Activated T-cell treated with anti-CD3 and anti-CD28 coated beads, Interleukin-2, amount 50 U/mL, for 72 hours (primary cell): ENCODE results near the gene PTPRD. TPM values are rescaled to one million over a fixed set of nuclear protein-coding genes. Genes with fewer than 3 reads are reported as not detected.
"Not testable (repeated sequence)": the region's sequence is repeated elsewhere in the genome, so short reads cannot be mapped to it uniquely, and the experiment has no call there.

Experiments used
- ATAC-seq, 2 donors: fragments of 150-1000 bp; cut with Tn5 transposase; replicated peaks in 1 of 2; 2 replicates each; pipeline ENCODE4 v1.10.0; 2021; ENCODE audit warnings: moderate library complexity in 2 of 2, mild to moderate bottlenecking in 1 of 2
- DNase-seq, 2 donors: peaks; one replicate each; pipeline ENCODE4 v3.0.0; 2021 to 2022; ENCODE audit warnings: mixed read lengths in 1 of 2
- H3K27ac Mint-ChIP-seq: one replicate; pipeline ENCODE4 v1.8.0; 2022; ENCODE audit warnings: mild to moderate bottlenecking, moderate library complexity, mixed read lengths
- H3K27me3 Mint-ChIP-seq: one replicate; pipeline ENCODE4 v1.8.0; 2022; ENCODE audit warnings: low read depth, mixed read lengths
- H3K36me3 Mint-ChIP-seq, 2 donors: one replicate each; pipeline ENCODE4 v1.8.0; 2022; ENCODE audit warnings: mixed read lengths in 2 of 2, mild to moderate bottlenecking in 1 of 2; ENCODE audit not compliant: insufficient read depth in 2 of 2
- H3K4me1 Mint-ChIP-seq: one replicate; pipeline ENCODE4 v1.8.0; 2022; ENCODE audit warnings: low read depth, mixed read lengths
- H3K4me3 Mint-ChIP-seq, 2 donors: one replicate each; pipeline ENCODE4 v1.8.0; 2022; ENCODE audit warnings: mild to moderate bottlenecking in 2 of 2, mixed read lengths in 2 of 2, moderate library complexity in 2 of 2
- H3K9me3 Mint-ChIP-seq, 2 donors: one replicate each; pipeline ENCODE4 v1.8.0; 2022; ENCODE audit warnings: mixed read lengths in 2 of 2
- total RNA-seq, 2 donors: library from RNA; stranded (reverse); gene quantifications; one replicate each; pipeline ENCODE4 v1.2.3, GENCODE V29; 2022

Gene PTPRD
- total RNA-seq, 2 donors from 2014 or later = 0.44 TPM; not detected in 1

GRCh38 chr9:8719833-8720486 lies 1892.8 kb downstream of the PTPRD start:
- Mint-ChIP-seq H3K4me1 (no peaks in the 10 kb centered on the region), H3K4me3 (no peak overlapping the region), H3K27ac (no peak overlapping the region), H3K27me3 (no peaks in the 10 kb centered on the region), H3K36me3 (no peaks in the 10 kb centered on the region), H3K9me3 (no peaks in the 10 kb centered on the region)
- DNase-seq (no peak), ATAC-seq (peak in 1 of 2 donors; percentile 41)

GRCh38 chr9:8718121-8718725 lies 1894.6 kb downstream of the PTPRD start:
- Mint-ChIP-seq H3K27me3 (no peaks in the 10 kb centered on the region), H3K4me1 (no peaks in the 10 kb centered on the region), H3K4me3 (no peak overlapping the region), H3K36me3 (no peaks in the 10 kb centered on the region), H3K9me3 (no peaks in the 10 kb centered on the region), H3K27ac (no peak overlapping the region)
- no peak for ATAC-seq
- DNase-seq = no peak

- no peaks in the 10 kb centered on the region for H3K27me3 Mint-ChIP-seq
- DNase-seq (no peak), ATAC-seq (no peak)
- no peak overlapping the region for H3K27ac Mint-ChIP-seq
- H3K4me3 Mint-ChIP-seq = no peak overlapping the region
- H3K4me1 Mint-ChIP-seq = no peaks in the 10 kb centered on the region
- H3K9me3 Mint-ChIP-seq = no peaks in the 10 kb centered on the region
- H3K36me3 Mint-ChIP-seq = no peaks in the 10 kb centered on the region
Measured at GRCh38 chr9:8717146-8717545, 1895.7 kb downstream of the PTPRD start.

- H3K27me3 Mint-ChIP-seq = no peaks in the 10 kb centered on the region
- no peak for ATAC-seq
- no peak overlapping the region for H3K27ac Mint-ChIP-seq
- H3K9me3 Mint-ChIP-seq = no peaks in the 10 kb centered on the region
- no peaks in the 10 kb centered on the region for H3K36me3 Mint-ChIP-seq
- no peak overlapping the region for H3K4me3 Mint-ChIP-seq
- no peaks in the 10 kb centered on the region for H3K4me1 Mint-ChIP-seq
- no peak for DNase-seq
Measured at GRCh38 chr9:8715788-8716187, 1897.0 kb downstream of the PTPRD start.

- Mint-ChIP-seq H3K27ac (no peak overlapping the region), H3K4me3 (no peak overlapping the region), H3K27me3 (no peaks in the 10 kb centered on the region), H3K36me3 (no peaks in the 10 kb centered on the region), H3K4me1 (no peaks in the 10 kb centered on the region), H3K9me3 (no peaks in the 10 kb centered on the region)
- DNase-seq = no peak
- ATAC-seq = no peak
Measured at GRCh38 chr9:8713811-8714165, 1899.0 kb downstream of the PTPRD start.

GRCh38 chr9:8713149-8713810 lies 1899.5 kb downstream of the PTPRD start:
- no peak overlapping the region for H3K27ac Mint-ChIP-seq
- H3K27me3 Mint-ChIP-seq = no peaks in the 10 kb centered on the region
- no peak for ATAC-seq
- H3K4me3 Mint-ChIP-seq = no peak overlapping the region
- no peaks in the 10 kb centered on the region for H3K36me3 Mint-ChIP-seq
- DNase-seq = no peak
- H3K4me1 Mint-ChIP-seq = no peaks in the 10 kb centered on the region
- H3K9me3 Mint-ChIP-seq = no peaks in the 10 kb centered on the region

- ATAC-seq (no peak), DNase-seq (no peak)
- no peaks in the 10 kb centered on the region for H3K9me3 Mint-ChIP-seq
- no peaks in the 10 kb centered on the region for H3K4me1 Mint-ChIP-seq
- H3K36me3 Mint-ChIP-seq = no peaks in the 10 kb centered on the region
- no peaks in the 10 kb centered on the region for H3K27me3 Mint-ChIP-seq
- no peak overlapping the region for H3K27ac Mint-ChIP-seq
- H3K4me3 Mint-ChIP-seq = no peak overlapping the region
Measured at GRCh38 chr9:8709731-8710130, 1903.1 kb downstream of the PTPRD start.

- H3K9me3 Mint-ChIP-seq = no peaks in the 10 kb centered on the region
- H3K27ac Mint-ChIP-seq = no peak overlapping the region
- H3K27me3 Mint-ChIP-seq = no peaks in the 10 kb centered on the region
- H3K36me3 Mint-ChIP-seq = no peaks in the 10 kb centered on the region
- H3K4me3 Mint-ChIP-seq = no peak overlapping the region
- no peak for DNase-seq
- H3K4me1 Mint-ChIP-seq = no peaks in the 10 kb centered on the region
- no peak for ATAC-seq
Measured at GRCh38 chr9:8708728-8709127, 1904.1 kb downstream of the PTPRD start.

GRCh38 chr9:8706998-8707397 lies 1905.8 kb downstream of the PTPRD start:
- no peak overlapping the region for H3K27ac Mint-ChIP-seq
- DNase-seq = no peak
- no peaks in the 10 kb centered on the region for H3K36me3 Mint-ChIP-seq
- no peak for ATAC-seq
- no peaks in the 10 kb centered on the region for H3K4me1 Mint-ChIP-seq
- H3K4me3 Mint-ChIP-seq = no peak overlapping the region
- H3K27me3 Mint-ChIP-seq = no peaks in the 10 kb centered on the region
- no peaks in the 10 kb centered on the region for H3K9me3 Mint-ChIP-seq

GRCh38 chr9:8706531-8706930 lies 1906.3 kb downstream of the PTPRD start:
- H3K4me3 Mint-ChIP-seq = no peak overlapping the region
- DNase-seq = no peak
- no peak overlapping the region for H3K27ac Mint-ChIP-seq
- H3K9me3 Mint-ChIP-seq = no peaks in the 10 kb centered on the region
- H3K36me3 Mint-ChIP-seq = no peaks in the 10 kb centered on the region
- no peaks in the 10 kb centered on the region for H3K4me1 Mint-ChIP-seq
- no peaks in the 10 kb centered on the region for H3K27me3 Mint-ChIP-seq
- no peak for ATAC-seq

- Mint-ChIP-seq H3K9me3 (no peaks in the 10 kb centered on the region), H3K27me3 (no peaks in the 10 kb centered on the region), H3K27ac (no peak overlapping the region), H3K4me1 (no peaks in the 10 kb centered on the region), H3K4me3 (no peak overlapping the region), H3K36me3 (no peaks in the 10 kb centered on the region)
- no peak for DNase-seq
- ATAC-seq = no peak
Measured at GRCh38 chr9:8705861-8706260, 1906.9 kb downstream of the PTPRD start.

GRCh38 chr9:8703904-8704303 lies 1908.9 kb downstream of the PTPRD start:
- DNase-seq (no peak), ATAC-seq (no peak)
- Mint-ChIP-seq H3K4me1 (no peaks in the 10 kb centered on the region), H3K4me3 (no peak overlapping the region), H3K36me3 (no peaks in the 10 kb centered on the region), H3K27ac (no peak overlapping the region), H3K27me3 (no peaks in the 10 kb centered on the region), H3K9me3 (no peaks in the 10 kb centered on the region)

GRCh38 chr9:8701904-8702303 lies 1910.9 kb downstream of the PTPRD start:
- H3K4me3 Mint-ChIP-seq = no peak overlapping the region
- H3K4me1 Mint-ChIP-seq = no peaks in the 10 kb centered on the region
- DNase-seq (no peak), ATAC-seq (no peak)
- H3K9me3 Mint-ChIP-seq = no peaks in the 10 kb centered on the region
- H3K36me3 Mint-ChIP-seq = no peaks in the 10 kb centered on the region
- no peak overlapping the region for H3K27ac Mint-ChIP-seq
- H3K27me3 Mint-ChIP-seq = no peaks in the 10 kb centered on the region

- DNase-seq, H3K27ac Mint-ChIP-seq, H3K27me3 Mint-ChIP-seq, H3K36me3 Mint-ChIP-seq, H3K4me1 Mint-ChIP-seq, H3K4me3 Mint-ChIP-seq, ATAC-seq, H3K9me3 Mint-ChIP-seq: not testable (repeated sequence)
Measured at GRCh38 chr9:8697565-8697964, 1915.2 kb downstream of the PTPRD start.
